Chondrocyte (in vitro differentiated cells): ENCODE measurements around the gene NR5A2. TPM values are rescaled to one million over a fixed set of nuclear protein-coding genes. Genes with fewer than 3 reads are reported as not detected.

ENCODE experiments used
- DNase-seq: peaks from one replicate; pipeline ENCODE4 v3.0.0; 2021; ENCODE audit warnings: mixed read lengths, low spot score
- H3K27ac Mint-ChIP-seq: one replicate; pipeline ENCODE4 v1.8.0; 2021; ENCODE audit warnings: mild to moderate bottlenecking, moderate library complexity, mixed read lengths; ENCODE audit not compliant: unreplicated experiment
- H3K27me3 Mint-ChIP-seq: 2 replicates; pipeline ENCODE4 v1.8.0; 2021; ENCODE audit warnings: low read depth, mixed read lengths
- H3K36me3 Mint-ChIP-seq: 2 replicates; pipeline ENCODE4 v1.8.0; 2021; ENCODE audit warnings: low read depth, mixed read lengths
- H3K4me1 Mint-ChIP-seq: 2 replicates; pipeline ENCODE4 v1.8.0; 2021; ENCODE audit warnings: low read depth, mild to moderate bottlenecking, mixed read lengths
- H3K4me3 Mint-ChIP-seq: one replicate; pipeline ENCODE4 v1.8.0; 2021; ENCODE audit warnings: mild to moderate bottlenecking, moderate library complexity, mixed read lengths; ENCODE audit not compliant: unreplicated experiment
- H3K9me3 Mint-ChIP-seq: 2 replicates; pipeline ENCODE4 v1.8.0; 2021; ENCODE audit warnings: low read depth, mixed read lengths
- CTCF ChIP-seq: fragments of 200-600 bp; sonication (generic); IDR thresholded peaks from 2 replicates; pipeline ENCODE4 v1.5.0; 2021; ENCODE audit warnings: antibody characterized with exemption, mild to moderate bottlenecking, moderate library complexity
- total RNA-seq: library from RNA; stranded (reverse); gene quantifications from 3 replicates; pipeline ENCODE4 v1.2.1, GENCODE V29; 2021

NR5A2 gene
- total RNA-seq, 1 donor from 2014 or later = not detected

- Mint-ChIP-seq H3K4me1 (no peaks in the 10 kb centered on the region), H3K36me3 (no peaks in the 10 kb centered on the region), H3K27ac (no peak overlapping the region), H3K27me3 (peaks cover 2% of the 10 kb centered on the region), H3K9me3 (no peaks in the 10 kb centered on the region), H3K4me3 (no peak overlapping the region)
- no peak for TF ChIP-seq CTCF
- no peak for DNase-seq
Observed at GRCh38 chr1:200143347-200143746, 115.8 kb downstream of the NR5A2 start.

GRCh38 chr1:200146100-200146499 lies 118.6 kb downstream of the NR5A2 start:
- Mint-ChIP-seq H3K4me1 (peaks cover 10% of the 10 kb centered on the region), H3K4me3 (no peak overlapping the region), H3K9me3 (no peaks in the 10 kb centered on the region), H3K27me3 (no peaks in the 10 kb centered on the region), H3K36me3 (no peaks in the 10 kb centered on the region), H3K27ac (no peak overlapping the region)
- DNase-seq = no peak
- no peak for TF ChIP-seq CTCF

GRCh38 chr1:200147094-200147493 lies 119.6 kb downstream of the NR5A2 start:
- no peak for TF ChIP-seq CTCF
- peaks cover 11% of the 10 kb centered on the region for H3K4me1 Mint-ChIP-seq
- H3K4me3 Mint-ChIP-seq = no peak overlapping the region
- no peak for DNase-seq
- no peaks in the 10 kb centered on the region for H3K27me3 Mint-ChIP-seq
- H3K36me3 Mint-ChIP-seq = no peaks in the 10 kb centered on the region
- H3K9me3 Mint-ChIP-seq = no peaks in the 10 kb centered on the region
- H3K27ac Mint-ChIP-seq = no peak overlapping the region

GRCh38 chr1:200147742-200148141 lies 120.2 kb downstream of the NR5A2 start:
- TF ChIP-seq CTCF = no peak
- peaks cover 11% of the 10 kb centered on the region for H3K4me1 Mint-ChIP-seq
- no peaks in the 10 kb centered on the region for H3K36me3 Mint-ChIP-seq
- no peaks in the 10 kb centered on the region for H3K27me3 Mint-ChIP-seq
- no peak overlapping the region for H3K27ac Mint-ChIP-seq
- DNase-seq = no peak
- no peak overlapping the region for H3K4me3 Mint-ChIP-seq
- no peaks in the 10 kb centered on the region for H3K9me3 Mint-ChIP-seq

- H3K9me3 Mint-ChIP-seq = no peaks in the 10 kb centered on the region
- no peaks in the 10 kb centered on the region for H3K36me3 Mint-ChIP-seq
- peaks cover 3% of the 10 kb centered on the region for H3K27me3 Mint-ChIP-seq
- peaks cover 11% of the 10 kb centered on the region for H3K4me1 Mint-ChIP-seq
- no peak overlapping the region for H3K4me3 Mint-ChIP-seq
- no peak overlapping the region for H3K27ac Mint-ChIP-seq
- no peak for DNase-seq
- no peak for TF ChIP-seq CTCF
Observed at GRCh38 chr1:200150006-200150405, 122.5 kb downstream of the NR5A2 start.
